GM12801 (cell line): ENCODE measurements around the gene TMEM258.

Experiments
- CTCF ChIP-seq: IDR thresholded peaks from one replicate; pipeline ENCODE4 v1.5.1; 2011; ENCODE audit warnings: control low read depth; ENCODE audit not compliant: insufficient read length; ENCODE audit errors: extremely low read depth

TMEM258 gene

GRCh38 chr11:61836193-61836592 lies 43.8 kb upstream of the TMEM258 start:
- no peak for TF ChIP-seq CTCF

- no peak for TF ChIP-seq CTCF
Observed at GRCh38 chr11:61834278-61835048, 42.1 kb upstream of the TMEM258 start.

GRCh38 chr11:61833926-61834277 lies 41.5 kb upstream of the TMEM258 start:
- TF ChIP-seq CTCF = no peak

GRCh38 chr11:61833471-61833870 lies 41.1 kb upstream of the TMEM258 start:
- TF ChIP-seq CTCF = no peak

- no peak for TF ChIP-seq CTCF
Observed at GRCh38 chr11:61832754-61833153, 40.4 kb upstream of the TMEM258 start.

- TF ChIP-seq CTCF = no peak
Observed at GRCh38 chr11:61832207-61832606, 39.8 kb upstream of the TMEM258 start.

- TF ChIP-seq CTCF = no peak
Observed at GRCh38 chr11:61830237-61831105, 38.1 kb upstream of the TMEM258 start.
